HG03095 (cell line): Measurements from ENCODE around the gene KCNQ5.

Experiments
- ATAC-seq: cut with Tn5 transposase; IDR thresholded peaks from one replicate; pipeline ENCODE4 v1.9.1; 2021; ENCODE audit warnings: moderate library complexity; ENCODE audit not compliant: unreplicated experiment

Gene KCNQ5

GRCh38 chr6:73042892-73043291 lies 421.0 kb downstream of the KCNQ5 start:
- ATAC-seq, result no peak

- no peak for ATAC-seq
Measured at GRCh38 chr6:73043446-73043845, 421.6 kb downstream of the KCNQ5 start.

- no peak for ATAC-seq
Measured at GRCh38 chr6:73045609-73046008, 423.7 kb downstream of the KCNQ5 start.

DNA sequence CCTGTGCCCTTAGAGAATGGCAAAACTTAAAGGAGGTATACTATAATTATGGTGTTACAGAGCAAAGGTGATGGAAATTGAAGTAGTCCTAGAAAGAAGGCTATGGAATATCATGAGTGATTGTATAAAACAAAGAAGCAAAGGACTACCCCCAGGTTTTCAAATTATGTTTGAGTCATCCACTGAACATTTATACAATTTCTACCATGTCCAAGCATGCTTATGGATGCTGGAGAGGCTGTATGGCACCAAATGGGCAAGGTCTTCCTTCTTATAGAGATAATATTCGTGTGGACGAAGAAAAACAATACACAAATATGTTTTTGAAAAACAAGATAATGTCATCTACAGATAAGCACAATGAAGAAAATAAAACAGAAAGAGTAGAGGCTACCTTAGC lies 425.9 kb downstream of the KCNQ5 start:
- no peak for ATAC-seq

DNA sequence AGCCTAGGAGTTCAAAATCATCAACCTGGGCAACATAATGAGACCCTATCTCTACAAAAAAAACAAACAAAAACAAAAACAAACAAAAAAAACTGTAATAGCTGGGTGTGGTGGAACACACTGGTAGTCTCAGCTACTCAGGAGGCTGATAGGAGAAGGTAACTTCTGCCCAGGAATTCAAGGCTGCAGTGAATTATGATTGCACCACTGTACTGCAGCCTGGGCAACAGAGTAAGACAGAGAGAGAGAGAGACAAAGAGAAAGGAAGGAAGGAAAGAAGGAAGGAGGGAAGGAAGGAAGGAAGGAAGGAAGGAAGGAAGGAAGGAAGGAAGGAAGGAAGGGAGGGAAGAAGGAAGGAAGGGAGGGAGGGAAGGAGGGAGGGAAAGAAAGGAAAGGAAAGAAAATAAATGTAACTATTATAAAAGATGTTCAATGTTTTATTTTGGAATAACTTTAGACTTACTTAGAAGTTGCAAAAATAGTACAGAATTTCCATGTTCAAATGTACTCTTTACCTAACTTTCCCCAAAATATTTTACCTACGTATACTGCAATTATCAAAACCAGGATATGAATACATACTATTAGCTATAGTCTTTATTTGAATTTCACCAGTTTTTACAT lies 428.2 kb downstream of the KCNQ5 start:
- ATAC-seq, result no peak

GRCh38 chr6:73050706-73051105 lies 428.8 kb downstream of the KCNQ5 start:
- ATAC-seq, result no peak

- ATAC-seq, result no peak
Measured at GRCh38 chr6:73051147-73051546, 429.3 kb downstream of the KCNQ5 start.

- no peak for ATAC-seq
Measured at GRCh38 chr6:73054958-73055357, 433.1 kb downstream of the KCNQ5 start.

GRCh38 chr6:73058736-73059135 lies 436.9 kb downstream of the KCNQ5 start:
- ATAC-seq, result no peak

DNA sequence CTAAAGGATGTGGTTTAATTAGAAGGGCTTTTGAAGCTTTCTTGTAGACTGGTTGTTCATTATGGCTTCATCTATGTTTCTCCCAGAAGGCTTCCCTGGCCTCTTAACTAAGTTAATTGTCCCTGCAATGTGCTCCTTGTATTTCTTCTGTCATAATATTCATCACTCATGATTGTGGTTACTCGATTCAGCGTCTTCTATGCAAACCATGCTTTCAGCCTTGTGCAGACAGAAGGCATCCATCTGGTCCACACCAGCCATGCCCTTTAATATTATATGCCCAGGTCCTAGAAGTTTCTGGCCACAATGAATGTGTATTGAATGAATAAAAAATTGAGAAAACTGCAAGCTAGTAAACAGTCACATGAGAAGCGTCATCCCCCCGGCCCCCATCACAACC lies 440.3 kb downstream of the KCNQ5 start:
- no peak for ATAC-seq

DNA sequence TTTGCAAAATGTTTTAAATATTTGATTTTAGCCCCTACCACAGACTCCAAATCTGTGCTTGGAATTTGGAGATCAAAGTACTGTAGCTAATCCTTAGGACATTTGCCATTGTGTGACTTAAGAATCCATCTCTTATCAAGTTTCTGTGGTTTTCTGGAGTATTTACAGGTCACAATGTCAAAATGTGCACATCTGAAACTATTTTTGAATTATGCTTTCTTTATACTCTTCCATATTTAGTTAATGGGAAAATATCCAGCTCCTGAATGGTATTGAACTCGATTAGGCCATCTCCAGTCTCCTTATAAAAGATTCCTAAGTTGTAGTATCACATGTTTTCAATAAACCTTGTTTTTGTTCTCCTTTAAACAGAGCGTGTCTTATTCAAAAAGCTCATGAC lies 441.0 kb downstream of the KCNQ5 start:
- ATAC-seq, result no peak

DNA sequence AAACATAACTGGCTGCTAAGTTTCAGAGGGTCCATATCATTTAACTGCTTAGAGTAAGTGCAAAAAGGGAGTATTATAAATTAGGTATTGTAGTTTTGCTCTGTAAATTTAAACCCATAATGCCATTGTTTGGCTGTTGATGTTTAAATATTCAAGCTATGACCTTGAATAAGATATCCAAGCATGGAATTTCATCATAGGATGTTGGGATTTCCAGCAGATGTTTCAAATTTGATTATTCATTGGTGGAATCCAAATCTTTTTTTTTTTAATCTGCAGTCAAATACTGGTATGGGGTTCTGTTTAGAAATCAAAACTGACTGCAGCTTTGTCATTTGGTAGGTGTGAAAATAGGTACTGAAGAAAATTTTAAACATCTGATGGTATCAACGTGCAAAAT lies 442.4 kb downstream of the KCNQ5 start:
- ATAC-seq, result no peak

DNA sequence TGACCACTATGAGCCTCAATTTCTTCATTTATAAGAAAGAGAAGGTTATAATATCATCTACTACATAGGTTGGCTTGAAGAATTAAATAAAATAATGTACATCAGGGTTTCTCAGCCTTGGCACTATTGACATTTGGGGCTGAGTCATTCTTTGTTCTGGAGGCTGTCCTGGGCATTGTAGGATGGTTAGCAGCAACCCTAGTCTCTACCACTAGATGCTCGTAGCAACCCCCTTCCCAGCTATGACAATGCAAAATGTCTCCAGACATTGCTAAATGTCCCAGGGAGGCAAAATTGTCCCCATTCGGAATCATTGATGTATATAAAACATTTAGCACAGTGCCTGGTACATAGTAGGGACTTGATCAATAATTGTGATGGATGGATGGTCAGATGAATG lies 451.4 kb downstream of the KCNQ5 start:
- no peak for ATAC-seq

DNA sequence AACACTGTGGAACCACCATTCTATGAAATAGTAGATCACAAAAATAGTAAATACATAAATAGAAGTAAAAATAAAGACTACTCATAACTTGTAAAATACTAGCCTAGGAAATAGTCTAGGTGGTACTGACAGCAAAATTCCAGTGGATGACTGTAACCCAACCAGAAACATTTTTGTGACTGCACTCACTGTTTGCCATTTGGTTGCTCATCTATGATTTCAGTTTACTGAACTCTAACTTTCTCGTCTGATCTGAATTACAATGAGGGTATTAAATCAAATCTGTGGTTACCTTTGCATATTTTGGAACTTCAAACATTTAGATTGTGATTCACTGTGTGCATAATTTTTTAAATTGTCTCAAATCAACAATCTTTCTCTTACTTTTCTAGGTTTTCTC lies 452.3 kb downstream of the KCNQ5 start:
- ATAC-seq, result no peak

GRCh38 chr6:73076211-73076954 lies 454.5 kb downstream of the KCNQ5 start:
- ATAC-seq, result no peak

- ATAC-seq, result no peak
Measured at GRCh38 chr6:73078333-73078862, 456.5 kb downstream of the KCNQ5 start.

DNA sequence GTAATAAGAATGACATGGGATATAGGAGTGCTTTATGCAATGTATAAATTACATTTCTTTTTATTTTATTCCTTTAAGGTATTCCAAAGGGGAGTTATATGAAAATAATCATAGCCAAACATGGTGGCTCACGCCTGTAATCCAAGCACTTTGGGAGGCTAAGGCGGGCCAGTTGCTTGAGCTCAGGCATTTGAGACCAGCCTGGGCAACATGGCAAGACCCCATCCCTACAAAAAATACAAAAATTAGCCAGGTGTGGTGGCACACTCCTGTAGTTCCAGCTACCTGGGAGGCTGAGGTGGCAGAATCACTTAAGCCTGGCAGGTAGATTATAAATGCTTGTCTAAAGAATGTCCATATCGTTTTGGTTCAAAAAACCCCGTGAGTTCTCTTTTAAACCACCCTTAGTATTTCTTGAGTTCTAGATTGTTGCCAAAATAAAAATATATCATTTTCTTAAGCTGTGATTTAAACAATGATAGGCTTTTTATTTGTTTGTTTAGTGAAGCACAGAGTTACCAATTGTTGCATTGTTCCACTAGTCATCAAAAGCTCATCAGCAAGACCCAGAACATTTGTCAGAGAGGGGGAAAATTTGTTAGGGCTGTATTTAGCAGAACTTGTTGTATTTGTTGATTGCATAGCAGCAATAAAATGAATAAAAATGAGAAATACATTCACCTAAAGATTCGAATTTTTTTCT lies 457.2 kb downstream of the KCNQ5 start:
- no peak for ATAC-seq

DNA sequence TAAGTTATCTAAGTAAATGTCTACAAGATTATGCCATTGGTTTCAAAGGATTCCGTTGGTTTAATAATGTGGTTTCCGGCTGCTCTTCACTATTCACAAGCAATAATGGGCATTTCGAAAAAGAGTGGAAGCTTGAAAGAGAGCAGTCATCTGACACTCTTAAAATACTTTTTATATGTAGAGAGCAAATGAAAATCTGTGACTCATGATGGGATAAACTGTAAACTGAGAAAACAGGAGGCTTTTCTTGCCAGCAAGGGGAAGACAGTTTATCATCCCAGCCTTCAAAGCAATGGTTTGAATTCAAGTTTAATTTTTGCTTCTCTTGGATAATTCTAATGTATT lies 457.7 kb downstream of the KCNQ5 start:
- ATAC-seq, result no peak

GRCh38 chr6:73079978-73080377 lies 458.1 kb downstream of the KCNQ5 start:
- no peak for ATAC-seq

DNA sequence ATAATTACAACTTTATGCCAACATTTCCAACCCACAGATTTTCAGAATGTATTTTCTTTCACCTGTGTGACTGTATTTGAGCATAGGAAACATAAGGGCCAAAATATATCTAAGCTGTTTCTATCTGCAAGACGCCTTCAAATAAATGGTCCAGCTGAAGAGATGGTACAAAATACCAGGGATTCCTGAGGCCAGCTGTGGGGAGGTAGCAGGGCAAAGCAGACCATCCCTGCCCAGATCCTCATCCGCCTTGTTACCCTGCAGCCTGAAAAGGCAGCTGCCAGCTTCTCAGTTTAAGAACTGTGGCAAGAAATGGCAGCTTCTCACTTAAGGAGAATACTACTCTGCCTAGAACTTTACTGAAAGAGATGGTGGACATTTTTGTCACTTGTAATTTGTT lies 460.1 kb downstream of the KCNQ5 start:
- no peak for ATAC-seq

- ATAC-seq, result no peak
Measured at GRCh38 chr6:73083886-73084285, 462.0 kb downstream of the KCNQ5 start.

GRCh38 chr6:73085443-73085871 lies 463.6 kb downstream of the KCNQ5 start:
- peak; percentile 43 for ATAC-seq
